HUES6 (cell line): ENCODE measurements around the gene FAM83B.
"Not testable (repeated sequence)": the region's sequence is repeated elsewhere in the genome, so short reads cannot be mapped to it uniquely, and the experiment has no call there.

ENCODE experiments used
- H3K27ac ChIP-seq: 2 replicates; pipeline ENCODE4 v1.7.0; 2013; ENCODE audit warnings: low read depth, mild to moderate bottlenecking, low read length, inconsistent platforms
- H3K27me3 ChIP-seq: 2 replicates; pipeline ENCODE4 v1.6.1; 2013; ENCODE audit warnings: low read length; ENCODE audit not compliant: control insufficient read depth, insufficient read depth
- H3K36me3 ChIP-seq: 2 replicates; pipeline ENCODE4 v1.6.1; 2013; ENCODE audit warnings: low read length; ENCODE audit not compliant: control insufficient read depth, insufficient read depth
- H3K4me1 ChIP-seq: 2 replicates; pipeline ENCODE4 v1.6.1; 2013; ENCODE audit warnings: low read length; ENCODE audit not compliant: control insufficient read depth, insufficient read depth
- H3K4me3 ChIP-seq: 2 replicates; pipeline ENCODE4 v1.5.1; 2013; ENCODE audit warnings: low read depth, low read length
- H3K9ac ChIP-seq: one replicate; pipeline ENCODE4 v1.6.1; 2013; ENCODE audit warnings: mild to moderate bottlenecking, low read length
- H3K9me3 ChIP-seq: 2 replicates; pipeline ENCODE4 v1.6.1; 2013; ENCODE audit warnings: low read depth, low read length; ENCODE audit not compliant: control insufficient read depth, insufficient read depth

Gene FAM83B

GRCh38 chr6:54817834-54818233 lies 28.7 kb upstream of the FAM83B start:
- Histone ChIP-seq H3K27ac (no peak overlapping the region), H3K4me3 (no peak overlapping the region), H3K27me3 (no peaks in the 10 kb centered on the region), H3K9me3 (no peaks in the 10 kb centered on the region), H3K9ac (no peak overlapping the region), H3K36me3 (no peaks in the 10 kb centered on the region), H3K4me1 (no peaks in the 10 kb centered on the region)

GRCh38 chr6:54824225-54824624 lies 22.3 kb upstream of the FAM83B start:
- not testable (repeated sequence) for H3K36me3 ChIP-seq, H3K9ac ChIP-seq, H3K27me3 ChIP-seq, H3K4me3 ChIP-seq, H3K4me1 ChIP-seq, H3K27ac ChIP-seq, H3K9me3 ChIP-seq

DNA sequence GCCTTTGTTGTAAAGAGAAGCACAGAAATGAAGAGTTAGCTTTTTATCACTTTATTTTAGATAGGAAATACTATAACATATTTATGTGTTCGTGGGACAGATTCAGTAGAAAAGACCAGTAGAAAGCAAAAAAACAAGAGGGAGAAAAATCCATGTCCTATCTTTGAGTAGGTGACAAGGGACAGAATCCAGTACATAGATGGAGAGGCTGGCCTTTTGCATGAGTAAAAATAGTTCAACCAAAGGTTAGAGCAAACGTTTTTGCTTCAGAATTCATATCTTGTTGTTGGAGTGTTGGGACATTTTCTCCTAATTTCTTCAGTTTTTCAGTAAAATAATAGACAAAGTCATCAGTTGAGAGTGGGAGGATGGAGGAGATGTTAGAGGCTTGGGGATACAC lies 19.6 kb upstream of the FAM83B start:
- Histone ChIP-seq H3K27me3 (no peaks in the 10 kb centered on the region), H3K4me3 (no peak overlapping the region), H3K36me3 (no peaks in the 10 kb centered on the region), H3K9ac (no peak overlapping the region), H3K9me3 (no peaks in the 10 kb centered on the region), H3K27ac (no peak overlapping the region), H3K4me1 (no peaks in the 10 kb centered on the region)

DNA sequence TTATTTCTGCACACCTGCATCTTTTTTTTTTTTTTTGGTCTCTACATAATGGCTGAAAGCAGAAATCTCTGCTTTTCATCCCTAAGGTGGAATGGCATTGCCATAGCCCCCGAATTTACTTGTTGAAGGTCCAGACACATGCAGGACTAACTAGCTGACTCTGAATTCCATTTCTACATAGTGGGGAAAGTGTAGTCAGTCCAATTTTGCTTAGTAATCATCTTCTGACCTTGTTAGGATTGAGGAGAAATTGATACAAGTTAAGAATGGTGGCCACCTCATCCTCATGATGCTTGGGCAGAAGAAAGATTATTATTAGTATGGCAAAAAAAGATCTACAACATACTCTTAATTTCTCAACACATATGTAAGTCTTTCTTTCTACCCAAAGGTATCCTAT lies 16.4 kb upstream of the FAM83B start:
- Histone ChIP-seq H3K4me1 (no peaks in the 10 kb centered on the region), H3K9ac (no peak overlapping the region), H3K27ac (no peak overlapping the region), H3K9me3 (no peaks in the 10 kb centered on the region), H3K4me3 (no peak overlapping the region), H3K27me3 (no peaks in the 10 kb centered on the region), H3K36me3 (no peaks in the 10 kb centered on the region)

DNA sequence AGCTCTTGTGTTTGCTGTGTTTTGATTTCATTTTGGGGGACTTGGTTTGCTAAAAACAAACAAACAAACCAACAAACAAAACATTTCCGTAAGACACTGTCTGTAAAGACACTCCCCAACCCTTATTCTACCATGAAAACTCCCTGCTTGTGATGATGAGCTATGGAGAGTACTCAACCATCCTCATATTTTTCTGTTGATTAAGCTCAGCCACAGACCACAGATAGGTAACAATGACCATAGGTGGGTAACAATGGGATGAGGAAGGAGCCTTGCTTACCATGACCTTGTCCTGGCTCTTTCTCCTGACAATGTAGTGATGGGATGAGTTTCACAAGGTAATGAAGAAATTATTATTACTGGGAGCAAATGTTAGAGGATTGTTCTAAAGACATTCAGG lies 11.4 kb upstream of the FAM83B start:
- Histone ChIP-seq H3K27me3 (no peaks in the 10 kb centered on the region), H3K4me1 (no peaks in the 10 kb centered on the region), H3K36me3 (no peaks in the 10 kb centered on the region), H3K27ac (no peak overlapping the region), H3K4me3 (no peak overlapping the region), H3K9ac (no peak overlapping the region), H3K9me3 (no peaks in the 10 kb centered on the region; the same call in 1 of the 2 replicates)

- Histone ChIP-seq H3K4me3 (peak overlapping the region; percentile 81), H3K9ac (peak overlapping the region; percentile 73), H3K9me3 (no peaks in the 10 kb centered on the region)
Observed at GRCh38 chr6:54846857-54847674, 495 bp downstream of the FAM83B start.

GRCh38 chr6:54847799-54848597 lies 1.4 kb downstream of the FAM83B start:
- Histone ChIP-seq H3K27me3 (peaks cover 20% of the 10 kb centered on the region), H3K9me3 (peaks cover 2% of the 10 kb centered on the region), H3K4me1 (peaks cover 11% of the 10 kb centered on the region), H3K27ac (no peak overlapping the region), H3K4me3 (peak overlapping the region; percentile 81), H3K9ac (peak overlapping the region; percentile 26), H3K36me3 (no peaks in the 10 kb centered on the region)

More at GRCh38 chr6:54846857-54847674, 495 bp downstream of the FAM83B start:
- Histone ChIP-seq H3K27ac (peak overlapping the region; percentile 60; the same call in 1 of the 2 replicates), H3K4me1 (peaks cover 11% of the 10 kb centered on the region), H3K36me3 (no peaks in the 10 kb centered on the region), H3K27me3 (peaks cover 20% of the 10 kb centered on the region)

DNA sequence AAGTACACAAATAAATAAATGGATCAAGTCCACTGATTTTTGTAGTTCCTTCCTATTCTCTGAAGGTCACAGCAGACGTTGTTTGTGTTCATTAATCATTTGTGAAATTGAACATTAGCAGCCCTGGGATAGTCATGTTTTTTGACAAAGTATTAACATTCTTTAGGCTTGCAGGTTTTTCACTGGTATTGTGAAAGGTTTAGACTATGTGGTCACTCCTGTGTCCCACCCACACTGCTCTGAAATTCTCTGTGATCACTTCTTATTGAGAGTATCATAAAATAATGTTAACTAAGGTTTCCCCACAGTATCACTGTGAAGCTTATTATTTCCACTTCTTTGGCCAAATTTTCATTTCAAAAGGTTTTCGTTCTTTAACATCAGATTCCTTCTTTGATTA lies 3.5 kb downstream of the FAM83B start:
- Histone ChIP-seq H3K4me3 (no peak overlapping the region), H3K27ac (no peak overlapping the region), H3K27me3 (peaks cover 20% of the 10 kb centered on the region), H3K36me3 (no peaks in the 10 kb centered on the region), H3K9me3 (peaks cover 7% of the 10 kb centered on the region), H3K4me1 (peaks cover 11% of the 10 kb centered on the region), H3K9ac (no peak overlapping the region)

DNA sequence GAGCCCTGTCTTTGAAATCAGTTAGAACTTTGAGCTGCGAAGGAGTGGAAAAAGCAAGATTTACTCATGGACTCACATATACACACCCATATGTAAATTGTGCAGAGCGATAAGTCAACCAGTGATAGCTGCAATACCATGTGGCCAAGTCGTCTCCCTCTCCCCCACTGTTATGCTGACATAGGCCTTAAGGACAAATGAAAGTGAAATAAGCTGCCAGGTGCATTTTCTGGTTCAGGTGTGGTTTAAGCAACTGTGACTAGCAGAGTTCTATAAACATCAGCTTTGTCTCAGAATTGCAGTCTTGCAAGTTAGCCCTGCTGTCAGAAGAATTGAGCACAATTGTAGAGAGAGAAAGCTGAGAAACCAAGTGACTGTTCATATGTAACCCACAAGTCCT lies 9.6 kb downstream of the FAM83B start:
- H3K4me3 ChIP-seq: no peak overlapping the region
- H3K9ac ChIP-seq: no peak overlapping the region

DNA sequence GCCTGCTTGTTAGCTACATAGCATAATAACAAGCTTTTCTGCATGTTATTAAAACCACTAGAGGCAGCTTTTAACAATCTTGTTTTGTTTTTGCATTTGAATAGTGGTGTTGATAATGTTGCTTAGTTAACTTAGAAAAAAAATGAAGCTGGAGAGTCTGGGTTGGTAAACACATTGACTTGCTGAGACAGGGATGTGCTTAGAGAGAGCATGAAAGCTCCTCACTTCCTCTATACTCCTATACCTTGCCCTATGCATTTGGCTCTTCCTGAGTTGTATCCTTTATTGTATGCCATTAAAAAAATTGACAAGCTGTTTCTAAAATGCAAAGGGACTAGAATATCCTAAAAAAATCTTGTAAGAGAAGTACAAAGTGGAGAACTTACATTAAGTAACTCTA lies 13.6 kb downstream of the FAM83B start:
- Histone ChIP-seq H3K27ac (no peak overlapping the region), H3K4me3 (no peak overlapping the region), H3K4me1 (peaks cover 20% of the 10 kb centered on the region), H3K36me3 (no peaks in the 10 kb centered on the region), H3K9me3 (no peaks in the 10 kb centered on the region), H3K27me3 (no peaks in the 10 kb centered on the region), H3K9ac (no peak overlapping the region)

More for the DNA sequence above, 9.6 kb downstream of the FAM83B start:
- H3K27me3 ChIP-seq: no peaks in the 10 kb centered on the region
- H3K4me1 ChIP-seq: peaks cover 17% of the 10 kb centered on the region
- H3K27ac ChIP-seq: no peak overlapping the region
- peaks cover 7% of the 10 kb centered on the region for H3K9me3 ChIP-seq
- H3K36me3 ChIP-seq: no peaks in the 10 kb centered on the region

- H3K36me3 ChIP-seq: no peaks in the 10 kb centered on the region
- H3K4me1 ChIP-seq: peaks cover 23% of the 10 kb centered on the region
- no peaks in the 10 kb centered on the region for H3K27me3 ChIP-seq
- no peak overlapping the region for H3K4me3 ChIP-seq
- H3K27ac ChIP-seq: no peak overlapping the region
- no peaks in the 10 kb centered on the region for H3K9me3 ChIP-seq
- H3K9ac ChIP-seq: no peak overlapping the region
Observed at GRCh38 chr6:54860739-54861138, 14.2 kb downstream of the FAM83B start.
